Keratinocyte (primary cell): ENCODE measurements around the gene EMP3. TPM values are rescaled to one million over a fixed set of nuclear protein-coding genes. Genes with fewer than 3 reads are reported as not detected.

Experiments used
- DNase-seq: peaks from one replicate; pipeline ENCODE4 v3.0.0-alpha.2; 2011; ENCODE audit warnings: low read depth, missing footprints, low spot score
- FAIRE-seq: peaks from 2 replicates; lab custom pipeline; 2011; peaks lifted over from hg19 to GRCh38; lab: Jason Lieb, UNC
- H2AFZ ChIP-seq: 2 replicates; pipeline ENCODE4 v1.6.0; 2012; ENCODE audit warnings: low read length, control low read depth, inconsistent platforms; ENCODE audit not compliant: control insufficient read depth
- H3K27ac ChIP-seq: 2 replicates; pipeline ENCODE4 v1.5.1; 2011; ENCODE audit warnings: low read length; ENCODE audit not compliant: control insufficient read depth, insufficient read depth
- H3K27me3 ChIP-seq: 3 replicates; pipeline ENCODE4 v1.6.0; 2011; ENCODE audit warnings: low read length; ENCODE audit not compliant: control insufficient read depth, insufficient read depth; ENCODE audit errors: extremely low read depth
- H3K36me3 ChIP-seq, 2 experiments: 2 replicates in 1 of 2; 3 replicates in 1 of 2; pipeline ENCODE4 v1.5.1; 2011; ENCODE audit warnings: low read length in 2 of 2, mild to moderate bottlenecking in 1 of 2; ENCODE audit not compliant: control insufficient read depth in 2 of 2, insufficient read depth in 2 of 2; ENCODE audit errors: extremely low read depth in 1 of 2
- H3K4me1 ChIP-seq: 3 replicates; pipeline ENCODE4 v1.5.1; 2011; ENCODE audit warnings: low read length; ENCODE audit not compliant: control insufficient read depth, insufficient read depth; ENCODE audit errors: extremely low read depth
- H3K4me2 ChIP-seq: 3 replicates; pipeline ENCODE4 v1.6.0; 2011; ENCODE audit warnings: low read depth, low read length; ENCODE audit not compliant: control insufficient read depth, insufficient read depth; ENCODE audit errors: extremely low read depth
- H3K4me3 ChIP-seq, 3 experiments: fragments of 200-600 bp in 1 of 3; sonication (generic) in 1 of 3; 2 replicates in 2 of 3; 3 replicates in 1 of 3; pipeline ENCODE4 v1.5.1; 2011 to 2016; ENCODE audit warnings: low read length in 3 of 3, mild to moderate bottlenecking in 3 of 3, control low read depth in 2 of 3, inconsistent platforms in 1 of 3, low read depth in 1 of 3, mixed read lengths in 1 of 3, mixed run types in 1 of 3, moderate library complexity in 1 of 3; ENCODE audit not compliant: control insufficient read depth in 2 of 3, insufficient read depth in 2 of 3; ENCODE audit errors: extremely low read depth in 1 of 3
- H3K79me2 ChIP-seq: 2 replicates; pipeline ENCODE4 v1.6.0; 2012; ENCODE audit warnings: low read length; ENCODE audit not compliant: control insufficient read depth, insufficient read depth
- H3K9ac ChIP-seq: 3 replicates; pipeline ENCODE4 v1.6.0; 2011; ENCODE audit warnings: low read length; ENCODE audit not compliant: control insufficient read depth, insufficient read depth; ENCODE audit errors: extremely low read depth
- H3K9me1 ChIP-seq: 3 replicates; pipeline ENCODE4 v1.6.0; 2011; ENCODE audit warnings: low read length; ENCODE audit not compliant: control insufficient read depth, insufficient read depth; ENCODE audit errors: extremely low read depth
- H3K9me3 ChIP-seq: 2 replicates; pipeline ENCODE4 v1.5.1; 2012; ENCODE audit warnings: low read depth, low read length; ENCODE audit not compliant: control insufficient read depth
- H4K20me1 ChIP-seq: 3 replicates; pipeline ENCODE4 v1.6.0; 2011; ENCODE audit warnings: low read length; ENCODE audit not compliant: control insufficient read depth, insufficient read depth; ENCODE audit errors: extremely low read depth
- EZH2 ChIP-seq: IDR thresholded peaks from one replicate; pipeline ENCODE4 v1.6.1; 2012; ENCODE audit warnings: inconsistent platforms, mild to moderate bottlenecking, low read length, moderate library complexity
- dilution Hi-C: fragments of 300-500 bp; cut with MboI; formaldehyde crosslinking; loops from one replicate; pipeline ENCODE4 v1.7.0; 2020; ENCODE audit warnings: low sequenced_read_pairs; ENCODE audit not compliant: extremely low pct_ligation_motif_present
- polyA plus RNA-seq, 5 experiments: library from polyadenylated mRNA; depleted of rRNA in 3 of 5; stranded (reverse) in 3 of 5; stranded (forward) in 1 of 5; unstranded in 1 of 5; fragments of >200 nt; gene quantifications; 1 replicate in 1 of 5; 2 replicates in 3 of 5; 3 replicates in 1 of 5; pipeline versions ENCODE4 v1.2.1 to v1.2.3, GENCODE V29; 2011 to 2012; ENCODE audit warnings: missing spikeins in 2 of 5, low read depth in 1 of 5, low replicate concordance in 1 of 5
- TF ChIP-seq, protein P1 (sequence below), 3 experiments: IDR thresholded peaks in 1 of 3; conservative IDR thresholded peaks in 1 of 3; optimal IDR thresholded peaks in 1 of 3; 2 replicates in 2 of 3; 3 replicates in 1 of 3; pipeline versions ENCODE3 to v1.5.1; 2011; ENCODE audit warnings: low read length in 3 of 3, mild to moderate bottlenecking in 3 of 3, moderate library complexity in 2 of 3, control low read depth in 1 of 3, inconsistent platforms in 1 of 3; ENCODE audit not compliant: insufficient read depth in 2 of 3; ENCODE audit errors: extremely low read depth in 1 of 3

EMP3 gene
- polyA plus RNA-seq, 1 donor (not counting 4 experiments of a cell fraction or from before 2014, with no cell fraction given): 177 TPM

- H2AFZ ChIP-seq: no peak overlapping the region
- no peaks in the 10 kb centered on the region for H3K9me3 ChIP-seq
- no peak overlapping the region for H3K4me2 ChIP-seq
- H3K27me3 ChIP-seq: no peaks in the 10 kb centered on the region
- dilution Hi-C loops: no loop called here
- H3K9me1 ChIP-seq: no peaks in the 10 kb centered on the region
- no peaks in the 10 kb centered on the region for H3K79me2 ChIP-seq
- no peak for TF ChIP-seq EZH2
- TF ChIP-seq, protein P1, sequence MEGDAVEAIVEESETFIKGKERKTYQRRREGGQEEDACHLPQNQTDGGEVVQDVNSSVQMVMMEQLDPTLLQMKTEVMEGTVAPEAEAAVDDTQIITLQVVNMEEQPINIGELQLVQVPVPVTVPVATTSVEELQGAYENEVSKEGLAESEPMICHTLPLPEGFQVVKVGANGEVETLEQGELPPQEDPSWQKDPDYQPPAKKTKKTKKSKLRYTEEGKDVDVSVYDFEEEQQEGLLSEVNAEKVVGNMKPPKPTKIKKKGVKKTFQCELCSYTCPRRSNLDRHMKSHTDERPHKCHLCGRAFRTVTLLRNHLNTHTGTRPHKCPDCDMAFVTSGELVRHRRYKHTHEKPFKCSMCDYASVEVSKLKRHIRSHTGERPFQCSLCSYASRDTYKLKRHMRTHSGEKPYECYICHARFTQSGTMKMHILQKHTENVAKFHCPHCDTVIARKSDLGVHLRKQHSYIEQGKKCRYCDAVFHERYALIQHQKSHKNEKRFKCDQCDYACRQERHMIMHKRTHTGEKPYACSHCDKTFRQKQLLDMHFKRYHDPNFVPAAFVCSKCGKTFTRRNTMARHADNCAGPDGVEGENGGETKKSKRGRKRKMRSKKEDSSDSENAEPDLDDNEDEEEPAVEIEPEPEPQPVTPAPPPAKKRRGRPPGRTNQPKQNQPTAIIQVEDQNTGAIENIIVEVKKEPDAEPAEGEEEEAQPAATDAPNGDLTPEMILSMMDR (optimal IDR thresholded peaks at IDR 0.05 in 1 of 3, IDR thresholded peaks at IDR 0.05 in 1 of 3, conservative IDR thresholded peaks at IDR 0.05 in 1 of 3; ENCODE audit: extremely low read depth in 1 of 3, insufficient read depth in 2 of 3, low read length in 3 of 3): no peak
- H4K20me1 ChIP-seq: no peaks in the 10 kb centered on the region
- no peak overlapping the region for H3K9ac ChIP-seq
- no peak overlapping the region for H3K4me3 ChIP-seq
- DNase-seq: no peak
- H3K36me3 ChIP-seq: peaks cover 0 to 3% of the 10 kb centered on the region in 2 experiments
- FAIRE-seq: no peak
- H3K4me1 ChIP-seq: peaks cover 9% of the 10 kb centered on the region
- no peak overlapping the region for H3K27ac ChIP-seq
Observed at GRCh38 chr19:48359123-48359522, 33.8 kb downstream of the EMP3 start.

GRCh38 chr19:48361912-48362311 is 36.6 kb downstream of the EMP3 start:
- H3K27me3 ChIP-seq: no peaks in the 10 kb centered on the region

More at GRCh38 chr19:48361912-48362311, 36.6 kb downstream of the EMP3 start:
- Histone ChIP-seq H3K4me3 (no peak overlapping the region), H3K9me1 (no peaks in the 10 kb centered on the region), H3K36me3 (peaks cover 0 to 3% of the 10 kb centered on the region in 2 experiments), H3K27ac (no peak overlapping the region), H3K9ac (no peak overlapping the region), H3K79me2 (no peaks in the 10 kb centered on the region), H3K4me2 (no peak overlapping the region), H3K4me1 (peaks cover 9% of the 10 kb centered on the region), H4K20me1 (no peaks in the 10 kb centered on the region), H3K9me3 (no peaks in the 10 kb centered on the region), H2AFZ (no peak overlapping the region)
- dilution Hi-C loops: no loop called here
- FAIRE-seq (no peak), DNase-seq (no peak)
- no peak for TF ChIP-seq EZH2
- TF ChIP-seq, protein P1 (optimal IDR thresholded peaks at IDR 0.05 in 1 of 3, IDR thresholded peaks at IDR 0.05 in 1 of 3, conservative IDR thresholded peaks at IDR 0.05 in 1 of 3; ENCODE audit: extremely low read depth in 1 of 3, insufficient read depth in 2 of 3, low read length in 3 of 3): no peak
